A673 (cell line): ENCODE data around the gene GMPR.

Experiments used
- EZH2 ChIP-seq: fragments of 200-600 bp; sonication (generic); IDR thresholded peaks from 2 replicates; pipeline ENCODE4 v1.6.1; 2017; ENCODE audit warnings: borderline replicate concordance, low read depth, mild to moderate bottlenecking, mixed read lengths, antibody characterized with exemption, low read length; ENCODE audit not compliant: poor library complexity, severe bottlenecking
- TF ChIP-seq, protein P1 (sequence below): fragments of 300-800, 200-600 bp; sonication (generic); conservative IDR thresholded peaks from 2 replicates; pipeline ENCODE4 v1.5.1; 2017; ENCODE audit warnings: low read depth, mild to moderate bottlenecking, antibody characterized with exemption, low read length, moderate library complexity, mixed read lengths

DNA sequence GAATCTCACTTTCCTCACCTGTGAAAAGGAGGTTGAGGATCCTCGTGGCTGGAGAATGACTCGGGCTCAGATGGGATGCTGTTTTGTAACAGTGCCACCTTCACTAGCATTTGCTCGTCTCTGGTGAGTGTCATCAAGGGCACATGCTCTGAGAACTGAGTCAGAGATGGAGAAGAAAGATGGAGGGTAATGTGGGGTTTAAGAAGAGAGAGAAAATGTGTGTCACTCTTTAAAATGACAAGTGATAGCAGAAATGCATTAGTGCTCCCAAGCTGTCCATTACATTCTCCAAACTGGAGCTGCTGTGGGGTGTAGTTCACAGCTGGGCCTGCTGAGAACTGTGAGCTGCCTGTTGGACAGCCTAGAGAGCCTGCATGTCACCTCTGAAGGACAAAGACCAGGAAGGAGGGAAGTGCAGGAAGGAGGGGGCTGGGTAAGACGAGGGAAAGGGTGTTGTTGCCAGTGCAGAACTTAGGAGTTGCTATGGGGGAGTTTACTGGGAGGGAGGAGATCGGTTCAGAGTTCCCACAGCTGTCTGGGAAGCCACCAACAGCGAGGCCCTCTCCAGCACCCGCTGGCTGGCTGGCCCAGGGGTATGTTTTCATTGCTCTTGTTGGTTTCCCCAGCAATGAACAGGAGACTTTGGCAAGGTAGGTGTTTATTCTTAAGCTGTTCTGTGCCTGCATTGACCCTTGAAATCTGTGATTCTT is 19.8 kb downstream of the GMPR start:
- TF ChIP-seq, protein P1, sequence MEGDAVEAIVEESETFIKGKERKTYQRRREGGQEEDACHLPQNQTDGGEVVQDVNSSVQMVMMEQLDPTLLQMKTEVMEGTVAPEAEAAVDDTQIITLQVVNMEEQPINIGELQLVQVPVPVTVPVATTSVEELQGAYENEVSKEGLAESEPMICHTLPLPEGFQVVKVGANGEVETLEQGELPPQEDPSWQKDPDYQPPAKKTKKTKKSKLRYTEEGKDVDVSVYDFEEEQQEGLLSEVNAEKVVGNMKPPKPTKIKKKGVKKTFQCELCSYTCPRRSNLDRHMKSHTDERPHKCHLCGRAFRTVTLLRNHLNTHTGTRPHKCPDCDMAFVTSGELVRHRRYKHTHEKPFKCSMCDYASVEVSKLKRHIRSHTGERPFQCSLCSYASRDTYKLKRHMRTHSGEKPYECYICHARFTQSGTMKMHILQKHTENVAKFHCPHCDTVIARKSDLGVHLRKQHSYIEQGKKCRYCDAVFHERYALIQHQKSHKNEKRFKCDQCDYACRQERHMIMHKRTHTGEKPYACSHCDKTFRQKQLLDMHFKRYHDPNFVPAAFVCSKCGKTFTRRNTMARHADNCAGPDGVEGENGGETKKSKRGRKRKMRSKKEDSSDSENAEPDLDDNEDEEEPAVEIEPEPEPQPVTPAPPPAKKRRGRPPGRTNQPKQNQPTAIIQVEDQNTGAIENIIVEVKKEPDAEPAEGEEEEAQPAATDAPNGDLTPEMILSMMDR, result no peak
- no peak for TF ChIP-seq EZH2
